Endothelial cell of umbilical vein (primary cell): ENCODE data around the gene SLC9A1. TPM values are rescaled to one million over a fixed set of nuclear protein-coding genes. Genes with fewer than 3 reads are reported as not detected.

Experiments
- BruUV-seq: library from RNA; stranded (reverse); fragments of 400-500 nt; replicated peaks from 2 replicates; lab custom pipeline; 2021; lab: Mats Ljungman, UMichigan
- CTCF ChIA-PET: fragments of 300-600, 350-600 bp; sonication (Branson Sonifier 250); formaldehyde crosslinking; loops from one replicate; lab custom pipeline; 2021; ENCODE audit warnings: antibody characterized with exemption, inconsistent platforms; lab: Charles Lee
- POLR2A ChIA-PET: fragments of 300-600, 350-600 bp; sonication (Branson Sonifier 250); formaldehyde crosslinking; loops from one replicate; lab custom pipeline; 2021; ENCODE audit warnings: antibody characterized with exemption, inconsistent platforms; lab: Charles Lee
- DNase-seq: peaks from one replicate; pipeline ENCODE4 v3.0.0-alpha.2; 2011; ENCODE audit warnings: low read depth, low spot score
- FAIRE-seq: peaks from 2 replicates; lab custom pipeline; 2011; peaks lifted over from hg19 to GRCh38; lab: Jason Lieb, UNC
- H2AFZ ChIP-seq: 2 replicates; pipeline ENCODE4 v1.6.0; 2012; ENCODE audit warnings: low read depth, low read length, control low read depth, inconsistent platforms
- H3K27ac ChIP-seq: 2 replicates; pipeline ENCODE4 v1.5.1; 2011; ENCODE audit warnings: low read depth, mild to moderate bottlenecking, control low read depth, low read length, moderate library complexity; ENCODE audit not compliant: insufficient read depth
- H3K27me3 ChIP-seq, 2 experiments: 2 replicates each; pipeline versions ENCODE4 v1.6.0 to v1.6.1; 2011; ENCODE audit warnings: low read length in 2 of 2, mixed read lengths in 1 of 2; ENCODE audit not compliant: control insufficient read depth in 2 of 2, insufficient read depth in 2 of 2
- H3K36me3 ChIP-seq, 2 experiments: 2 replicates in 1 of 2; 3 replicates in 1 of 2; pipeline ENCODE4 v1.5.1; 2011; ENCODE audit warnings: low read length in 2 of 2, mild to moderate bottlenecking in 1 of 2, moderate library complexity in 1 of 2; ENCODE audit not compliant: control insufficient read depth in 2 of 2, insufficient read depth in 2 of 2; ENCODE audit errors: extremely low read depth in 1 of 2
- H3K4me1 ChIP-seq: 3 replicates; pipeline ENCODE4 v1.5.1; 2011; ENCODE audit warnings: mild to moderate bottlenecking, low read length; ENCODE audit not compliant: control insufficient read depth, insufficient read depth; ENCODE audit errors: extremely low read depth
- H3K4me2 ChIP-seq: 2 replicates; pipeline ENCODE4 v1.6.1; 2011; ENCODE audit warnings: low read length, control low read depth, mixed read lengths; ENCODE audit not compliant: insufficient read depth
- H3K4me3 ChIP-seq, 3 experiments: fragments of 200-600 bp in 1 of 3; sonication (generic), shearing (Covaris generic) in 1 of 3; replicated peaks in 1 of 3; 2 replicates each; pipeline ENCODE4 v1.5.1; 2011 to 2016; ENCODE audit warnings: control low read depth in 3 of 3, low read length in 3 of 3, mild to moderate bottlenecking in 2 of 3, inconsistent platforms in 1 of 3, low read depth in 1 of 3, moderate library complexity in 1 of 3; ENCODE audit not compliant: insufficient read depth in 1 of 3
- H3K79me2 ChIP-seq: 2 replicates; pipeline ENCODE4 v1.6.0; 2012; ENCODE audit warnings: low read length, inconsistent platforms; ENCODE audit not compliant: control insufficient read depth, insufficient read depth
- H3K9ac ChIP-seq: replicated peaks from 2 replicates; pipeline ENCODE3; 2011; ENCODE audit warnings: low read length, control low read depth; ENCODE audit not compliant: insufficient read depth; ENCODE audit errors: extremely low read depth
- H3K9me1 ChIP-seq: replicated peaks from 3 replicates; pipeline ENCODE4 v1.6.0; 2011; ENCODE audit warnings: mild to moderate bottlenecking, low read length; ENCODE audit not compliant: control insufficient read depth, insufficient read depth; ENCODE audit errors: extremely low read depth
- H3K9me3 ChIP-seq: replicated peaks from 2 replicates; pipeline ENCODE4 v1.5.1; 2012; ENCODE audit warnings: low read length, inconsistent platforms; ENCODE audit not compliant: control insufficient read depth, insufficient read depth
- H4K20me1 ChIP-seq: replicated peaks from 2 replicates; pipeline ENCODE3; 2011; ENCODE audit warnings: mild to moderate bottlenecking, low read length; ENCODE audit not compliant: control insufficient read depth, insufficient read depth; ENCODE audit errors: extremely low read depth
- CTCF ChIP-seq, 2 donors: IDR thresholded peaks; 1 replicate in 1 of 2; 2 replicates in 1 of 2; pipeline ENCODE4 v1.5.1; 2011; ENCODE audit warnings: low read length in 2 of 2, mild to moderate bottlenecking in 2 of 2, moderate library complexity in 2 of 2, control low read depth in 1 of 2, inconsistent platforms in 1 of 2, low read depth in 1 of 2; ENCODE audit not compliant: insufficient read depth in 1 of 2; ENCODE audit errors: extremely low read depth in 1 of 2
- EZH2 ChIP-seq: IDR thresholded peaks from 2 replicates; pipeline ENCODE4 v1.6.1; 2012; ENCODE audit warnings: borderline replicate concordance, low read depth, mild to moderate bottlenecking, moderate library complexity, low read length, inconsistent platforms; ENCODE audit not compliant: severe bottlenecking
- FOS ChIP-seq: IDR thresholded peaks from 2 replicates; pipeline ENCODE4 v1.6.1; 2011; ENCODE audit warnings: mild to moderate bottlenecking, low read length, moderate library complexity, borderline replicate concordance; ENCODE audit not compliant: insufficient read depth
- GATA2 ChIP-seq: IDR thresholded peaks from 2 replicates; pipeline ENCODE4 v1.7.0; 2011; ENCODE audit warnings: low read depth, mild to moderate bottlenecking, moderate library complexity, mixed read lengths, low read length; ENCODE audit not compliant: insufficient read length, insufficient read depth
- JUN ChIP-seq: IDR thresholded peaks from 2 replicates; pipeline ENCODE4 v1.6.1; 2011; ENCODE audit warnings: borderline replicate concordance, low read depth; ENCODE audit not compliant: insufficient read length, insufficient read depth
- MAX ChIP-seq: IDR thresholded peaks from 2 replicates; pipeline ENCODE4 v1.6.1; 2011; ENCODE audit not compliant: insufficient read depth, insufficient read length
- MYC ChIP-seq: IDR thresholded peaks from one replicate; pipeline ENCODE4 v1.6.1; 2011; ENCODE audit warnings: mild to moderate bottlenecking, low read depth, low read length
- POLR2A ChIP-seq: IDR thresholded peaks from 2 replicates; pipeline ENCODE4 v1.6.1; 2012; ENCODE audit warnings: low read depth, mild to moderate bottlenecking, control low read depth, low read length
- POLR2AphosphoS5 ChIP-seq: IDR thresholded peaks from 2 replicates; pipeline ENCODE4 v1.6.1; 2012; ENCODE audit warnings: low read depth, mild to moderate bottlenecking, control low read depth, low read length, moderate library complexity; ENCODE audit not compliant: insufficient read depth
- dilution Hi-C: fragments of 300-500 bp; cut with MboI; formaldehyde crosslinking; loops from one replicate; pipeline ENCODE4 v1.15.0; 2019; ENCODE audit warnings: low sequenced_read_pairs; ENCODE audit not compliant: extremely low pct_ligation_motif_present
- intact Hi-C: fragments of 100-400 bp; cut with micrococcal nuclease; formaldehyde crosslinking; loops from one replicate; pipeline ENCODE4 v1.10.0; 2022
- polyA plus RNA-seq, 4 experiments: library from polyadenylated mRNA; depleted of rRNA in 3 of 4; stranded (reverse) in 3 of 4; unstranded in 1 of 4; fragments of >200 nt; gene quantifications; 2 replicates each; pipeline versions ENCODE4 v1.2.1 to v1.2.3, GENCODE V29; 2011 to 2012; ENCODE audit warnings: missing spikeins in 1 of 4
- total RNA-seq: library from RNA; stranded (reverse); gene quantifications from 2 replicates; pipeline ENCODE4 v1.2.3, GENCODE V29; 2021

SLC9A1 gene
- total and polyA plus RNA-seq, 2 donors (not counting 3 experiments of a cell fraction or from before 2014, with no cell fraction given), result 22.8 to 59.2 TPM

GRCh38 chr1:27150183-27150582, 4.7 kb downstream of the SLC9A1 start:
- POLR2A ChIA-PET, result no interaction called here
- no peak overlapping the region for H3K4me3 ChIP-seq
- no peak overlapping the region for H3K9ac ChIP-seq
- H4K20me1 ChIP-seq, result no peaks in the 10 kb centered on the region
- peaks cover 76% of the 10 kb centered on the region for H3K79me2 ChIP-seq
- no peaks in the 10 kb centered on the region for H3K36me3 ChIP-seq
- H3K27me3 ChIP-seq, result no peaks in the 10 kb centered on the region
- no peak overlapping the region for H2AFZ ChIP-seq
- dilution Hi-C loops, result no loop called here
- DNase-seq (no peak), FAIRE-seq (no peak)
- no peaks in the 10 kb centered on the region for H3K9me3 ChIP-seq
- TF ChIP-seq POLR2A, result no peak
- TF ChIP-seq FOS, result no peak
- no peak for TF ChIP-seq GATA2
- TF ChIP-seq POLR2AphosphoS5, result no peak
- no peak for TF ChIP-seq MYC
- TF ChIP-seq CTCF (IDR thresholded peaks at IDR 0.05; ENCODE audit: extremely low read depth in 1 of 2, insufficient read depth in 1 of 2, low read depth in 1 of 2, low read length in 2 of 2), result no peak
- no peak for TF ChIP-seq MAX
- TF ChIP-seq JUN, result no peak
- TF ChIP-seq EZH2, result no peak
- H3K4me1 ChIP-seq, result peaks cover 28% of the 10 kb centered on the region
- BruUV-seq, result no TSS peak
- intact Hi-C loops, result no loop called here
- no peak overlapping the region for H3K4me2 ChIP-seq
- H3K27ac ChIP-seq, result no peak overlapping the region
- CTCF ChIA-PET, result interaction anchor here (0.6 to 1.0 kb wide), 2 partner anchors 36 to 1108 kb away, joined by 3 read pairs; no protein-coding TSS in a partner anchor
- H3K9me1 ChIP-seq, result no peaks in the 10 kb centered on the region
